ENCODE results near the gene PCDHGB4.

- TF ChIP-seq CTCF (IDR thresholded peaks at IDR 0.05) = no peak
- no peak for TF ChIP-seq POLR2AphosphoS5 (IDR thresholded peaks at IDR 0.05)
Observed at GRCh38 chr5:141398608-141399007, 11.1 kb downstream of the PCDHGB4 start.
